ENCODE data around the gene PDGFC.

The PDGFC gene

GRCh38 chr4:156815717-156816359 is 155.8 kb downstream of the PDGFC start:
- no peak overlapping the region for H3K4me3 ChIP-seq (ENCODE audit: low read depth, low read length)
- no peak for DNase-seq (ENCODE audit: low read depth)
- TF ChIP-seq CTCF (IDR thresholded peaks at IDR 0.05; ENCODE audit: low read depth, low read length, missing control alignments) = no peak

- no peak for TF ChIP-seq CTCF (IDR thresholded peaks at IDR 0.05; ENCODE audit: low read depth, low read length, missing control alignments)
- DNase-seq (ENCODE audit: low read depth) = no peak
- H3K4me3 ChIP-seq (ENCODE audit: low read depth, low read length) = no peak overlapping the region
These were observed 159.6 kb downstream of the PDGFC start for GRCh38 chr4:156811963-156812362.

GRCh38 chr4:156811286-156811685 is 160.3 kb downstream of the PDGFC start:
- no peak for DNase-seq (ENCODE audit: low read depth)
- no peak overlapping the region for H3K4me3 ChIP-seq (ENCODE audit: low read depth, low read length)
- no peak for TF ChIP-seq CTCF (IDR thresholded peaks at IDR 0.05; ENCODE audit: low read depth, low read length, missing control alignments)

GRCh38 chr4:156805696-156806095 is 165.9 kb downstream of the PDGFC start:
- no peak for DNase-seq (ENCODE audit: low read depth)
- TF ChIP-seq CTCF (IDR thresholded peaks at IDR 0.05; ENCODE audit: low read depth, low read length, missing control alignments) = no peak
- H3K4me3 ChIP-seq (ENCODE audit: low read depth, low read length) = no peak overlapping the region

GRCh38 chr4:156803056-156803455 is 168.5 kb downstream of the PDGFC start:
- H3K4me3 ChIP-seq (ENCODE audit: low read depth, low read length) = no peak overlapping the region
- no peak for DNase-seq (ENCODE audit: low read depth)
- no peak for TF ChIP-seq CTCF (IDR thresholded peaks at IDR 0.05; ENCODE audit: low read depth, low read length, missing control alignments)

- no peak for DNase-seq (ENCODE audit: low read depth)
- no peak for TF ChIP-seq CTCF (IDR thresholded peaks at IDR 0.05; ENCODE audit: low read depth, low read length, missing control alignments)
- H3K4me3 ChIP-seq (ENCODE audit: low read depth, low read length) = no peak overlapping the region
These were observed 171.1 kb downstream of the PDGFC start for GRCh38 chr4:156800463-156800862.

- TF ChIP-seq CTCF (IDR thresholded peaks at IDR 0.05; ENCODE audit: low read depth, low read length, missing control alignments) = no peak
- no peak overlapping the region for H3K4me3 ChIP-seq (ENCODE audit: low read depth, low read length)
- DNase-seq (ENCODE audit: low read depth) = no peak
These were observed 172.4 kb downstream of the PDGFC start for GRCh38 chr4:156799121-156799589.

All from GM12864 (cell line).